SIG-M5 treated with dmso at 0.1 percent for 504 hours (cell line): ENCODE results near the gene RNF223.
"Not testable (repeated sequence)": the region's sequence is repeated elsewhere in the genome, so short reads cannot be mapped to it uniquely, and the experiment has no call there.

Experiments used
- DNase-seq: peaks from one replicate; lab custom pipeline; 2025; ENCODE audit not compliant: unreplicated experiment; lab: John Stamatoyannopoulos, UW

Gene RNF223

GRCh38 chr1:1061682-1062345, 12.3 kb downstream of the RNF223 start:
- DNase-seq: no peak

- DNase-seq: no peak
Observed at GRCh38 chr1:1060281-1061000, 13.7 kb downstream of the RNF223 start.

GRCh38 chr1:1059494-1060280, 14.4 kb downstream of the RNF223 start:
- peak; percentile 70 for DNase-seq

- no peak for DNase-seq
Observed at GRCh38 chr1:1058921-1059493, 15.1 kb downstream of the RNF223 start.

- DNase-seq: no peak
Observed at GRCh38 chr1:1058088-1058905, 15.8 kb downstream of the RNF223 start.

- DNase-seq: not testable (repeated sequence)
Observed at GRCh38 chr1:1057769-1058087, 16.4 kb downstream of the RNF223 start.

- DNase-seq: no peak
Observed at GRCh38 chr1:1055841-1056736, 18.0 kb downstream of the RNF223 start.

- no peak for DNase-seq
Observed at GRCh38 chr1:1054971-1055370, 19.1 kb downstream of the RNF223 start.

- DNase-seq: no peak
Observed at GRCh38 chr1:1054099-1054700, 19.9 kb downstream of the RNF223 start.

- no peak for DNase-seq
Observed at GRCh38 chr1:1053682-1054081, 20.4 kb downstream of the RNF223 start.

- no peak for DNase-seq
Observed at GRCh38 chr1:1053022-1053421, 21.1 kb downstream of the RNF223 start.

- DNase-seq: no peak
Observed at GRCh38 chr1:1052003-1052840, 21.9 kb downstream of the RNF223 start.

GRCh38 chr1:1051127-1051810, 22.8 kb downstream of the RNF223 start:
- no peak for DNase-seq

- no peak for DNase-seq
Observed at GRCh38 chr1:1050577-1051052, 23.5 kb downstream of the RNF223 start.

GRCh38 chr1:1049318-1050165, 24.6 kb downstream of the RNF223 start:
- no peak for DNase-seq

GRCh38 chr1:1048765-1049164, 25.3 kb downstream of the RNF223 start:
- no peak for DNase-seq

- DNase-seq: no peak
Observed at GRCh38 chr1:1047963-1048362, 26.1 kb downstream of the RNF223 start.
